Activated T-helper 17 cell treated with anti-CD3 and anti-CD28 coated beads, Interleukin-2, amount 50 U/mL, for 72 hours (primary cell): Measurements from ENCODE around the gene MFRP. TPM values are rescaled to one million over a fixed set of nuclear protein-coding genes. Genes with fewer than 3 reads are reported as not detected.

Experiments
- ATAC-seq: fragments of 150-1000 bp; cut with Tn5 transposase; replicated peaks from 2 replicates; pipeline ENCODE4 v1.10.0; 2021; ENCODE audit warnings: mild to moderate bottlenecking, moderate library complexity
- H3K27ac Mint-ChIP-seq: one replicate; pipeline ENCODE4 v1.8.0; 2022; ENCODE audit warnings: mixed read lengths
- H3K27me3 Mint-ChIP-seq: one replicate; pipeline ENCODE4 v1.8.0; 2022; ENCODE audit warnings: mixed read lengths
- H3K36me3 Mint-ChIP-seq: one replicate; pipeline ENCODE4 v1.8.0; 2022; ENCODE audit warnings: low read depth, mild to moderate bottlenecking, mixed read lengths
- H3K4me1 Mint-ChIP-seq: one replicate; pipeline ENCODE4 v1.8.0; 2022; ENCODE audit warnings: mixed read lengths
- H3K4me3 Mint-ChIP-seq: one replicate; pipeline ENCODE4 v1.8.0; 2022; ENCODE audit warnings: mild to moderate bottlenecking, mixed read lengths
- H3K9me3 Mint-ChIP-seq: one replicate; pipeline ENCODE4 v1.8.0; 2022; ENCODE audit warnings: mixed read lengths
- total RNA-seq, 2 donors: library from RNA; stranded (reverse); gene quantifications; one replicate each; pipeline ENCODE4 v1.2.3, GENCODE V29; 2022

Gene MFRP
- total RNA-seq, 2 donors from 2014 or later, result not detected

- no peak for ATAC-seq
- Mint-ChIP-seq H3K36me3 (no peaks in the 10 kb centered on the region), H3K4me1 (peaks cover 19% of the 10 kb centered on the region), H3K9me3 (no peaks in the 10 kb centered on the region), H3K27ac (no peak overlapping the region), H3K27me3 (no peaks in the 10 kb centered on the region), H3K4me3 (peak overlapping the region; percentile 3)
Measured at GRCh38 chr11:119323532-119324033, 22.9 kb downstream of the MFRP start.

GRCh38 chr11:119322921-119323531 lies 23.5 kb downstream of the MFRP start:
- Mint-ChIP-seq H3K27me3 (no peaks in the 10 kb centered on the region), H3K4me3 (peak overlapping the region; percentile 3), H3K4me1 (peaks cover 22% of the 10 kb centered on the region), H3K36me3 (no peaks in the 10 kb centered on the region), H3K27ac (no peak overlapping the region), H3K9me3 (no peaks in the 10 kb centered on the region)
- ATAC-seq, result no peak

- ATAC-seq, result no peak
- H3K36me3 Mint-ChIP-seq, result no peaks in the 10 kb centered on the region
- no peak overlapping the region for H3K27ac Mint-ChIP-seq
- peak overlapping the region; percentile 85 for H3K4me3 Mint-ChIP-seq
- H3K9me3 Mint-ChIP-seq, result no peaks in the 10 kb centered on the region
- H3K4me1 Mint-ChIP-seq, result peaks cover 22% of the 10 kb centered on the region
- H3K27me3 Mint-ChIP-seq, result no peaks in the 10 kb centered on the region
Measured at GRCh38 chr11:119322360-119322739, 24.2 kb downstream of the MFRP start.

GRCh38 chr11:119320776-119321524 lies 25.6 kb downstream of the MFRP start:
- Mint-ChIP-seq H3K4me1 (peaks cover 22% of the 10 kb centered on the region), H3K27me3 (no peaks in the 10 kb centered on the region), H3K27ac (peak overlapping the region; percentile 88), H3K4me3 (peak overlapping the region; percentile 85), H3K36me3 (no peaks in the 10 kb centered on the region), H3K9me3 (no peaks in the 10 kb centered on the region)
- ATAC-seq, result peak; percentile 70

GRCh38 chr11:119320240-119320775 lies 26.2 kb downstream of the MFRP start:
- Mint-ChIP-seq H3K4me1 (peaks cover 22% of the 10 kb centered on the region), H3K9me3 (no peaks in the 10 kb centered on the region), H3K4me3 (peak overlapping the region; percentile 74), H3K27ac (peak overlapping the region; percentile 39), H3K27me3 (no peaks in the 10 kb centered on the region), H3K36me3 (no peaks in the 10 kb centered on the region)
- no peak for ATAC-seq

GRCh38 chr11:119319700-119320239 lies 26.7 kb downstream of the MFRP start:
- no peak for ATAC-seq
- H3K4me1 Mint-ChIP-seq, result peaks cover 22% of the 10 kb centered on the region
- no peaks in the 10 kb centered on the region for H3K9me3 Mint-ChIP-seq
- peak overlapping the region; percentile 74 for H3K4me3 Mint-ChIP-seq
- H3K36me3 Mint-ChIP-seq, result no peaks in the 10 kb centered on the region
- no peaks in the 10 kb centered on the region for H3K27me3 Mint-ChIP-seq
- H3K27ac Mint-ChIP-seq, result peak overlapping the region; percentile 39

- Mint-ChIP-seq H3K4me3 (peak overlapping the region; percentile 74), H3K27me3 (no peaks in the 10 kb centered on the region), H3K9me3 (no peaks in the 10 kb centered on the region), H3K4me1 (peaks cover 22% of the 10 kb centered on the region), H3K27ac (peak overlapping the region; percentile 90), H3K36me3 (no peaks in the 10 kb centered on the region)
- ATAC-seq, result no peak
Measured at GRCh38 chr11:119319136-119319699, 27.3 kb downstream of the MFRP start.

- Mint-ChIP-seq H3K9me3 (no peaks in the 10 kb centered on the region), H3K36me3 (no peaks in the 10 kb centered on the region), H3K27ac (peak overlapping the region; percentile 90), H3K4me1 (peaks cover 18% of the 10 kb centered on the region), H3K4me3 (peak overlapping the region; percentile 74), H3K27me3 (no peaks in the 10 kb centered on the region)
- peak; percentile 64 for ATAC-seq
Measured at GRCh38 chr11:119318240-119319135, 28.0 kb downstream of the MFRP start.

GRCh38 chr11:119317592-119318239 lies 28.8 kb downstream of the MFRP start:
- no peaks in the 10 kb centered on the region for H3K36me3 Mint-ChIP-seq
- H3K27ac Mint-ChIP-seq, result no peak overlapping the region
- no peak for ATAC-seq
- no peaks in the 10 kb centered on the region for H3K27me3 Mint-ChIP-seq
- no peaks in the 10 kb centered on the region for H3K9me3 Mint-ChIP-seq
- peaks cover 17% of the 10 kb centered on the region for H3K4me1 Mint-ChIP-seq
- H3K4me3 Mint-ChIP-seq, result peak overlapping the region; percentile 74

- Mint-ChIP-seq H3K27me3 (no peaks in the 10 kb centered on the region), H3K27ac (no peak within 1 kb of the TSS), H3K4me1 (peaks cover 13% of the 10 kb centered on the region), H3K9me3 (no peaks in the 10 kb centered on the region), H3K36me3 (no peaks in the 10 kb centered on the region), H3K4me3 (peak within 1 kb of the TSS; percentile 81)
- no peak for ATAC-seq
Measured at GRCh38 chr11:119316729-119317591, 29.5 kb downstream of the MFRP start, which contains the start of gene MCAM. Gene MCAM (minus strand): TSS chr11:119317130. CDS start chr11:119317101, 29 bp downstream.

- peak overlapping the region; percentile 54 for H3K27ac Mint-ChIP-seq
- no peaks in the 10 kb centered on the region for H3K27me3 Mint-ChIP-seq
- ATAC-seq, result no peak
- no peaks in the 10 kb centered on the region for H3K36me3 Mint-ChIP-seq
- no peaks in the 10 kb centered on the region for H3K9me3 Mint-ChIP-seq
- H3K4me3 Mint-ChIP-seq, result peak overlapping the region; percentile 81
- H3K4me1 Mint-ChIP-seq, result peaks cover 13% of the 10 kb centered on the region
Measured at GRCh38 chr11:119316016-119316728, 30.3 kb downstream of the MFRP start.
